GM23338 (cell line): ENCODE measurements around the gene MRO. TPM values are rescaled to one million over a fixed set of nuclear protein-coding genes. Genes with fewer than 3 reads are reported as not detected.

Source experiments
- ATAC-seq: fragments of 200-7000 bp; cut with Tn5 transposase; 3 replicates; pipeline ENCODE4 v1.9.1; 2020
- DNase-seq: peaks from one replicate; pipeline ENCODE4 v3.0.0-alpha.2; 2015; ENCODE audit warnings: low spot score
- H2AFZ ChIP-seq: fragments of 200-600 bp; sonication (generic); 2 replicates; pipeline ENCODE4 v1.8.0; 2016; ENCODE audit warnings: antibody characterized with exemption, mild to moderate bottlenecking, moderate library complexity
- H3F3A ChIP-seq: fragments of 200-600 bp; sonication (generic); replicated peaks from 2 replicates; pipeline ENCODE4 v1.8.0; 2017; ENCODE audit warnings: antibody characterized with exemption, mixed run types, low read depth
- H3K27ac ChIP-seq: fragments of 200-600 bp; sonication (generic); 2 replicates; pipeline ENCODE4 v1.6.1; 2016; ENCODE audit warnings: low read depth
- H3K27me3 ChIP-seq: fragments of 200-600 bp; sonication (generic); 2 replicates; pipeline ENCODE4 v1.8.0; 2016; ENCODE audit warnings: mild to moderate bottlenecking, mixed run types, moderate library complexity; ENCODE audit not compliant: insufficient read depth
- H3K36me3 ChIP-seq: fragments of 200-600 bp; sonication (generic); 2 replicates; pipeline ENCODE4 v1.8.0; 2016; ENCODE audit warnings: mild to moderate bottlenecking; ENCODE audit not compliant: insufficient read depth
- H3K4me1 ChIP-seq: fragments of 200-600 bp; sonication (generic); 2 replicates; pipeline ENCODE4 v1.8.0; 2016; ENCODE audit warnings: mild to moderate bottlenecking, moderate library complexity; ENCODE audit not compliant: insufficient read depth
- H3K4me2 ChIP-seq: fragments of 200-600 bp; sonication (generic); 2 replicates; pipeline ENCODE4 v1.7.1; 2017; ENCODE audit warnings: mixed run types
- H3K4me3 ChIP-seq: fragments of 200-600 bp; sonication (generic); 2 replicates; pipeline ENCODE4 v1.6.1; 2016; ENCODE audit warnings: mixed run types
- H3K79me2 ChIP-seq: fragments of 200-600 bp; sonication (generic); replicated peaks from 2 replicates; pipeline ENCODE4 v1.8.0; 2017; ENCODE audit warnings: mild to moderate bottlenecking; ENCODE audit not compliant: insufficient read depth
- H3K9me2 ChIP-seq: fragments of 200-600 bp; sonication (generic); 2 replicates; pipeline ENCODE4 v1.8.0; 2017; ENCODE audit not compliant: insufficient read depth
- H4K20me1 ChIP-seq: fragments of 200-600 bp; sonication (generic); replicated peaks from 2 replicates; pipeline ENCODE4 v1.8.0; 2017; ENCODE audit warnings: mild to moderate bottlenecking; ENCODE audit not compliant: insufficient read depth
- H3K27ac Mint-ChIP-seq: 2 replicates; pipeline ENCODE4 v1.8.0; 2020; ENCODE audit warnings: inconsistent platforms, mild to moderate bottlenecking, moderate library complexity, mixed read lengths
- H3K27me3 Mint-ChIP-seq: 3 replicates; pipeline ENCODE4 v1.8.0; 2022; ENCODE audit warnings: low read depth, mild to moderate bottlenecking, moderate library complexity, mixed read lengths, inconsistent platforms; ENCODE audit not compliant: insufficient read depth, poor library complexity
- H3K36me3 Mint-ChIP-seq: 3 replicates; pipeline ENCODE4 v1.8.0; 2021; ENCODE audit warnings: low read depth, mild to moderate bottlenecking, inconsistent platforms, moderate library complexity, mixed read lengths
- H3K4me1 Mint-ChIP-seq: 3 replicates; pipeline ENCODE4 v1.8.0; 2020; ENCODE audit warnings: mild to moderate bottlenecking, inconsistent platforms, mixed read lengths
- H3K4me3 Mint-ChIP-seq: 3 replicates; pipeline ENCODE4 v1.8.0; 2021; ENCODE audit warnings: moderate library complexity, mild to moderate bottlenecking, inconsistent platforms, mixed read lengths
- H3K9me3 Mint-ChIP-seq: 3 replicates; pipeline ENCODE4 v1.8.0; 2020; ENCODE audit warnings: moderate library complexity, mild to moderate bottlenecking, inconsistent platforms, mixed read lengths
- CREB1 ChIP-seq: fragments of 250-450 bp; sonication (Bioruptor Pico); IDR thresholded peaks from 2 replicates; pipeline ENCODE4 v1.5.0; 2020; ENCODE audit warnings: low read depth, mild to moderate bottlenecking, moderate library complexity
- EZH2 ChIP-seq: fragments of 200-600 bp; sonication (generic); IDR thresholded peaks from one replicate; pipeline ENCODE4 v1.8.0; 2017; ENCODE audit warnings: antibody characterized with exemption, mild to moderate bottlenecking, low read depth; ENCODE audit not compliant: unreplicated experiment
- EZH2phosphoT487 ChIP-seq: fragments of 200-600 bp; sonication (generic); IDR thresholded peaks from one replicate; pipeline ENCODE4 v1.8.1; 2018; ENCODE audit warnings: antibody characterized with exemption; ENCODE audit not compliant: unreplicated experiment
- JUNB ChIP-seq: IDR thresholded peaks from one replicate; pipeline ENCODE4 v1.6.1; 2016; ENCODE audit warnings: antibody characterized with exemption; ENCODE audit not compliant: unreplicated experiment
- NANOG ChIP-seq: IDR thresholded peaks from 2 replicates; pipeline ENCODE4 v1.6.1; 2016; ENCODE audit warnings: antibody characterized with exemption, borderline replicate concordance
- POLR2AphosphoS5 ChIP-seq: IDR thresholded peaks from 2 replicates; pipeline ENCODE4 v1.6.1; 2016; ENCODE audit warnings: antibody characterized with exemption, low read depth
- STAT1 ChIP-seq: IDR thresholded peaks from one replicate; pipeline ENCODE4 v1.6.1; 2016; ENCODE audit warnings: antibody characterized with exemption; ENCODE audit not compliant: unreplicated experiment
- ZNF114 ChIP-seq: fragments of 250-450 bp; sonication (Bioruptor Pico); IDR thresholded peaks from 2 replicates; pipeline ENCODE4 v1.5.0; 2020; ENCODE audit warnings: mild to moderate bottlenecking, moderate library complexity
- polyA plus RNA-seq: library from polyadenylated mRNA; unstranded; fragments of >200 nt; fragmentation: Nextera tagmentation; extraction: Ambion mirVana; gene quantifications from 2 replicates; pipeline ENCODE4 v1.2.1, GENCODE V29; 2016
- total RNA-seq: library from RNA; depleted of rRNA; stranded (reverse); fragments of >200 nt; shearing (Covaris generic); gene quantifications from 2 replicates; pipeline ENCODE4 v1.2.3, GENCODE V29; 2014
- TF ChIP-seq, protein P1 (sequence below): IDR thresholded peaks from 2 replicates; pipeline ENCODE4 v1.6.1; 2016; ENCODE audit warnings: antibody characterized with exemption
- TF ChIP-seq, protein P2 (sequence below): IDR thresholded peaks from one replicate; pipeline ENCODE4 v1.6.1; 2018; ENCODE audit warnings: antibody characterized with exemption; ENCODE audit not compliant: unreplicated experiment
- TF ChIP-seq, protein P3 (sequence below): fragments of 250-450 bp; sonication (Bioruptor Pico); IDR thresholded peaks from 2 replicates; pipeline ENCODE4 v1.5.0; 2020; ENCODE audit warnings: mild to moderate bottlenecking, moderate library complexity

MRO gene
- total and polyA plus RNA-seq, 2 experiments from 2014 or later: 0.78 to 0.80 TPM

GRCh38 chr18:50793641-50794565 lies 25.9 kb downstream of the MRO start:
- no peaks in the 10 kb centered on the region for H3K9me2 ChIP-seq
- no peak overlapping the region for H3K4me3 Mint-ChIP-seq
- peaks cover 10% of the 10 kb centered on the region for H3K4me1 Mint-ChIP-seq
- no peaks in the 10 kb centered on the region for H3F3A ChIP-seq
- no peak overlapping the region for H2AFZ ChIP-seq
- H3K27me3 Mint-ChIP-seq: peaks cover 6% of the 10 kb centered on the region
- H3K27ac ChIP-seq: no peak overlapping the region
- H3K4me1 ChIP-seq: no peaks in the 10 kb centered on the region
- H4K20me1 ChIP-seq: no peaks in the 10 kb centered on the region
- H3K36me3 ChIP-seq: no peaks in the 10 kb centered on the region
- no peaks in the 10 kb centered on the region for H3K27me3 ChIP-seq
- no peaks in the 10 kb centered on the region for H3K36me3 Mint-ChIP-seq
- no peaks in the 10 kb centered on the region for H3K79me2 ChIP-seq
- H3K27ac Mint-ChIP-seq: no peak overlapping the region
- DNase-seq (no peak), ATAC-seq (no peak)
- no peaks in the 10 kb centered on the region for H3K9me3 Mint-ChIP-seq
- no peak overlapping the region for H3K4me2 ChIP-seq
- H3K4me3 ChIP-seq: no peak overlapping the region
- TF ChIP-seq JUNB (no peak), POLR2AphosphoS5 (no peak), NANOG (no peak), STAT1 (no peak), EZH2phosphoT487 (no peak), EZH2 (no peak), CREB1 (CRISPR knock-in tag) (no peak)
- TF ChIP-seq, protein P1, sequence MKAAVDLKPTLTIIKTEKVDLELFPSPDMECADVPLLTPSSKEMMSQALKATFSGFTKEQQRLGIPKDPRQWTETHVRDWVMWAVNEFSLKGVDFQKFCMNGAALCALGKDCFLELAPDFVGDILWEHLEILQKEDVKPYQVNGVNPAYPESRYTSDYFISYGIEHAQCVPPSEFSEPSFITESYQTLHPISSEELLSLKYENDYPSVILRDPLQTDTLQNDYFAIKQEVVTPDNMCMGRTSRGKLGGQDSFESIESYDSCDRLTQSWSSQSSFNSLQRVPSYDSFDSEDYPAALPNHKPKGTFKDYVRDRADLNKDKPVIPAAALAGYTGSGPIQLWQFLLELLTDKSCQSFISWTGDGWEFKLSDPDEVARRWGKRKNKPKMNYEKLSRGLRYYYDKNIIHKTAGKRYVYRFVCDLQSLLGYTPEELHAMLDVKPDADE: no peak
- TF ChIP-seq, protein P2, sequence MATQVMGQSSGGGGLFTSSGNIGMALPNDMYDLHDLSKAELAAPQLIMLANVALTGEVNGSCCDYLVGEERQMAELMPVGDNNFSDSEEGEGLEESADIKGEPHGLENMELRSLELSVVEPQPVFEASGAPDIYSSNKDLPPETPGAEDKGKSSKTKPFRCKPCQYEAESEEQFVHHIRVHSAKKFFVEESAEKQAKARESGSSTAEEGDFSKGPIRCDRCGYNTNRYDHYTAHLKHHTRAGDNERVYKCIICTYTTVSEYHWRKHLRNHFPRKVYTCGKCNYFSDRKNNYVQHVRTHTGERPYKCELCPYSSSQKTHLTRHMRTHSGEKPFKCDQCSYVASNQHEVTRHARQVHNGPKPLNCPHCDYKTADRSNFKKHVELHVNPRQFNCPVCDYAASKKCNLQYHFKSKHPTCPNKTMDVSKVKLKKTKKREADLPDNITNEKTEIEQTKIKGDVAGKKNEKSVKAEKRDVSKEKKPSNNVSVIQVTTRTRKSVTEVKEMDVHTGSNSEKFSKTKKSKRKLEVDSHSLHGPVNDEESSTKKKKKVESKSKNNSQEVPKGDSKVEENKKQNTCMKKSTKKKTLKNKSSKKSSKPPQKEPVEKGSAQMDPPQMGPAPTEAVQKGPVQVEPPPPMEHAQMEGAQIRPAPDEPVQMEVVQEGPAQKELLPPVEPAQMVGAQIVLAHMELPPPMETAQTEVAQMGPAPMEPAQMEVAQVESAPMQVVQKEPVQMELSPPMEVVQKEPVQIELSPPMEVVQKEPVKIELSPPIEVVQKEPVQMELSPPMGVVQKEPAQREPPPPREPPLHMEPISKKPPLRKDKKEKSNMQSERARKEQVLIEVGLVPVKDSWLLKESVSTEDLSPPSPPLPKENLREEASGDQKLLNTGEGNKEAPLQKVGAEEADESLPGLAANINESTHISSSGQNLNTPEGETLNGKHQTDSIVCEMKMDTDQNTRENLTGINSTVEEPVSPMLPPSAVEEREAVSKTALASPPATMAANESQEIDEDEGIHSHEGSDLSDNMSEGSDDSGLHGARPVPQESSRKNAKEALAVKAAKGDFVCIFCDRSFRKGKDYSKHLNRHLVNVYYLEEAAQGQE: no peak

DNA sequence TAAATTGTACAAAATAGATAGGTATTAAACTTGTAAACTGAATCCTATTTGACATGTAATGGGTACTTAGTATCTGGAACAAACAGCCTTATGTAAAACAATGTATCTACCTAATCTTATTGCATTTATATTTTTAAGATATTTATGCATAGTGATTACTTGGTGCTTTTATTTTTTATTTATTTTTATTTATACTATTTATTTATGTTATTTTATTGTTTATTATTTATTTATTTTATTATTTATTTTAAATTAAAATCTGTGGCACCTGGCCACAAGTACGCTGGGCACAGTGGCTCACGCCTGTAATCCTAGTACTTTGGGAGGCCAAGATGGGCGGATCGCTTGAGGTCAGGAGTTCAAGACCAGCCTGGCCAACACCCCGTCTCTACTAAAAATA lies 26.9 kb downstream of the MRO start:
- H3K4me3 Mint-ChIP-seq: no peak overlapping the region
- H3K4me1 Mint-ChIP-seq: peaks cover 15% of the 10 kb centered on the region
- DNase-seq (no peak), ATAC-seq (no peak)
- no peaks in the 10 kb centered on the region for H4K20me1 ChIP-seq
- no peak overlapping the region for H2AFZ ChIP-seq
- no peaks in the 10 kb centered on the region for H3K36me3 ChIP-seq
- H3K9me3 Mint-ChIP-seq: no peaks in the 10 kb centered on the region
- H3K27me3 ChIP-seq: no peaks in the 10 kb centered on the region
- no peaks in the 10 kb centered on the region for H3F3A ChIP-seq
- no peaks in the 10 kb centered on the region for H3K9me2 ChIP-seq
- no peaks in the 10 kb centered on the region for H3K36me3 Mint-ChIP-seq
- H3K27me3 Mint-ChIP-seq: peaks cover 6% of the 10 kb centered on the region
- H3K27ac ChIP-seq: no peak overlapping the region
- H3K4me1 ChIP-seq: 0 out of 2 replicates have a peak, but pooled peaks cover 4% of the 10 kb centered on the region
- no peak overlapping the region for H3K4me2 ChIP-seq
- no peak overlapping the region for H3K27ac Mint-ChIP-seq
- H3K79me2 ChIP-seq: no peaks in the 10 kb centered on the region
- H3K4me3 ChIP-seq: no peak overlapping the region
- TF ChIP-seq ZNF114 (CRISPR knock-in tag) (no peak), CREB1 (CRISPR knock-in tag) (no peak), NANOG (no peak)
- TF ChIP-seq, protein P3, sequence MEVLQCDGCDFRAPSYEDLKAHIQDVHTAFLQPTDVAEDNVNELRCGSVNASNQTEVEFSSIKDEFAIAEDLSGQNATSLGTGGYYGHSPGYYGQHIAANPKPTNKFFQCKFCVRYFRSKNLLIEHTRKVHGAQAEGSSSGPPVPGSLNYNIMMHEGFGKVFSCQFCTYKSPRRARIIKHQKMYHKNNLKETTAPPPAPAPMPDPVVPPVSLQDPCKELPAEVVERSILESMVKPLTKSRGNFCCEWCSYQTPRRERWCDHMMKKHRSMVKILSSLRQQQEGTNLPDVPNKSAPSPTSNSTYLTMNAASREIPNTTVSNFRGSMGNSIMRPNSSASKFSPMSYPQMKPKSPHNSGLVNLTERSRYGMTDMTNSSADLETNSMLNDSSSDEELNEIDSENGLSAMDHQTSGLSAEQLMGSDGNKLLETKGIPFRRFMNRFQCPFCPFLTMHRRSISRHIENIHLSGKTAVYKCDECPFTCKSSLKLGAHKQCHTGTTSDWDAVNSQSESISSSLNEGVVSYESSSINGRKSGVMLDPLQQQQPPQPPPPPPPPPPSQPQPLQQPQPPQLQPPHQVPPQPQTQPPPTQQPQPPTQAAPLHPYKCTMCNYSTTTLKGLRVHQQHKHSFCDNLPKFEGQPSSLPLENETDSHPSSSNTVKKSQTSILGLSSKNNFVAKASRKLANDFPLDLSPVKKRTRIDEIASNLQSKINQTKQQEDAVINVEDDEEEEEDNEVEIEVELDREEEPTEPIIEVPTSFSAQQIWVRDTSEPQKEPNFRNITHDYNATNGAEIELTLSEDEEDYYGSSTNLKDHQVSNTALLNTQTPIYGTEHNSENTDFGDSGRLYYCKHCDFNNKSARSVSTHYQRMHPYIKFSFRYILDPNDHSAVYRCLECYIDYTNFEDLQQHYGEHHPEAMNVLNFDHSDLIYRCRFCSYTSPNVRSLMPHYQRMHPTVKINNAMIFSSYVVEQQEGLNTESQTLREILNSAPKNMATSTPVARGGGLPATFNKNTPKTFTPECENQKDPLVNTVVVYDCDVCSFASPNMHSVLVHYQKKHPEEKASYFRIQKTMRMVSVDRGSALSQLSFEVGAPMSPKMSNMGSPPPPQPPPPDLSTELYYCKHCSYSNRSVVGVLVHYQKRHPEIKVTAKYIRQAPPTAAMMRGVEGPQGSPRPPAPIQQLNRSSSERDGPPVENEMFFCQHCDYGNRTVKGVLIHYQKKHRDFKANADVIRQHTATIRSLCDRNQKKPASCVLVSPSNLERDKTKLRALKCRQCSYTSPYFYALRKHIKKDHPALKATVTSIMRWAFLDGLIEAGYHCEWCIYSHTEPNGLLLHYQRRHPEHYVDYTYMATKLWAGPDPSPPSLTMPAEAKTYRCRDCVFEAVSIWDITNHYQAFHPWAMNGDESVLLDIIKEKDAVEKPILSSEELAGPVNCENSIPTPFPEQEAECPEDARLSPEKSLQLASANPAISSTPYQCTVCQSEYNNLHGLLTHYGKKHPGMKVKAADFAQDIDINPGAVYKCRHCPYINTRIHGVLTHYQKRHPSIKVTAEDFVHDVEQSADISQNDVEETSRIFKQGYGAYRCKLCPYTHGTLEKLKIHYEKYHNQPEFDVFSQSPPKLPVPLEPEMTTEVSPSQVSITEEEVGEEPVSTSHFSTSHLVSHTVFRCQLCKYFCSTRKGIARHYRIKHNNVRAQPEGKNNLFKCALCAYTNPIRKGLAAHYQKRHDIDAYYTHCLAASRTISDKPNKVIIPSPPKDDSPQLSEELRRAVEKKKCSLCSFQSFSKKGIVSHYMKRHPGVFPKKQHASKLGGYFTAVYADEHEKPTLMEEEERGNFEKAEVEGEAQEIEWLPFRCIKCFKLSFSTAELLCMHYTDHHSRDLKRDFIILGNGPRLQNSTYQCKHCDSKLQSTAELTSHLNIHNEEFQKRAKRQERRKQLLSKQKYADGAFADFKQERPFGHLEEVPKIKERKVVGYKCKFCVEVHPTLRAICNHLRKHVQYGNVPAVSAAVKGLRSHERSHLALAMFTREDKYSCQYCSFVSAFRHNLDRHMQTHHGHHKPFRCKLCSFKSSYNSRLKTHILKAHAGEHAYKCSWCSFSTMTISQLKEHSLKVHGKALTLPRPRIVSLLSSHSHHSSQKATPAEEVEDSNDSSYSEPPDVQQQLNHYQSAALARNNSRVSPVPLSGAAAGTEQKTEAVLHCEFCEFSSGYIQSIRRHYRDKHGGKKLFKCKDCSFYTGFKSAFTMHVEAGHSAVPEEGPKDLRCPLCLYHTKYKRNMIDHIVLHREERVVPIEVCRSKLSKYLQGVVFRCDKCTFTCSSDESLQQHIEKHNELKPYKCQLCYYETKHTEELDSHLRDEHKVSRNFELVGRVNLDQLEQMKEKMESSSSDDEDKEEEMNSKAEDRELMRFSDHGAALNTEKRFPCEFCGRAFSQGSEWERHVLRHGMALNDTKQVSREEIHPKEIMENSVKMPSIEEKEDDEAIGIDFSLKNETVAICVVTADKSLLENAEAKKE (CRISPR knock-in tag): no peak
